HuH-7.5 (cell line): ENCODE measurements around the gene CLHC1.
A peak's percentile ranks its signal among the peaks of the same experiment; 100 is the strongest.
"Not testable (repeated sequence)": the region's sequence is repeated elsewhere in the genome, so short reads cannot be mapped to it uniquely, and the experiment has no call there.

Experiments used
- DNase-seq: peaks from one replicate; pipeline ENCODE4 v3.0.0; 2011; ENCODE audit warnings: low spot score

The CLHC1 gene

DNA sequence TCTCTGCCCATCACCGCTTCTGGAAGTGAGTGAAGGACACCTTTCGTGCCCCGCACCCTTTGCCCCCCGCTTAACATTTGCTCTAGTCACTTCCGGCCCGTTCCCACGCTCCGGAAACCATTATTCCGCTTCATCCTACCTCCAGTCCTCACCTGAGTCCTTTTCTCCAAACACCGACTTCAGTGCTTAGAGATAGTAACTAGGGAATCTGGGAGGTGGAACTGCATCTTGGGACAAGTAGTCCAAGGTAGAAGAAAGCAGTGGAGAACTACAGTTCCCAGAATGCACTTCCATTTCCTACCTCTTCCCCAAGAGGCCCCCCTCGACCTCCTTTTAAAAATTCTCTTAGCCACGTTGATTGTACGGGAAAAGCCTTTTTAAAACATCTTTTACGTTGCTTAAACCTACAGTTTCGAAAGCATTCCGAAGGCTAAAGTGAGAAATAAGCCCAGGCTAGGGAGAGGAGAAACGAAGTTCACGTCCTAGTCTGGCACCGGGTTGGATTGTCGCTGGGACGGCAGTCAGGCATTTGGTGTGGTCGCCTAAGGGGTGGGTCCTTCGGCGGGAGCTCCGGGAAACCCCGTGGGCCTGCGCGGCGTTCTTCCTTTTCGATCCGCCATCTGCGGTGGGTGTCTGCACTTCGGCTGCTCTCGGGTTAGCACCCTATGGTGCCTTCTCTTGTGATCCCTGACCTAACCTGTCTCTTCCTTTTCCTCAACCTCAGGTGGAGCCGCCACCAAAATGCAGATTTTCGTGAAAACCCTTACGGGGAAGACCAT lies at the start of gene CLHC1, which contains the start of gene RPS27A:
TSS of gene CLHC1 (minus strand) at position 210 of the 779 bp plus-strand sequence. CDS start 9,882 bp downstream, outside the sequence.
TSS of gene RPS27A (plus strand) at position 605 of the 779 bp plus-strand sequence. CDS start at position 742, 137 bp downstream.
- DNase-seq: peak; percentile 79

DNA sequence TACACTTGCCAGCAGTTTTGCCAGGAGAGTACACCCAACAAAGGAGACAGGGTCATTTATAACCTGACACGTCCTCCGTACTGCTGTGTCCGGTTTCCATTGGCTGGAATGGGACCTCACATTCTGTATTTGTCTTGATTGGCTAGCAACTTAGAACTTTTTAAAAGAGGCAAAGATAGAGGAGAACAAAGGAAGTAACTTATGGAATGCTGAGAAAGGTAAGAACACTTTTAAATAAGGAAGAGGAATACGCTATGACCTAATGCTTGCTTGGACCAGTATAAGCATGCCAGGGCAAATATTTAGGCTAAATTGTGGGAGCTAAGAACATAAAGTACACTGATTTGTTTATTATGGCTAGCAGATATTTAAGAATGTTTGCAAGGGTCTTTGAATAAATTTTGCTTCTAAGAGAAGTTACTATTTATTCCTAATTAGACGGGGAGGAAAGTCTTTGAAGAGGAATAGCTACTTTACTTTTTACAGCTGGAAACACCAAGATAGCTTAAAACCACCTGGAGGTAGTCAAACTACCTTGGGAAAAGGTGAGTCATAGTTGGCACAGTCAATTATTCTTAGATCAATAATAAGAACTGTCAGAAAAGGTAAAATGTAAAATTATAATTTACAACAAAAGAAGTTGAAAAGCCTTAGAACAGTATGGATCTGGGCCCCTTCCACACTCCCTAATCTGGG lies 48.9 kb upstream of the CLHC1 start:
- not testable (repeated sequence) for DNase-seq

DNA sequence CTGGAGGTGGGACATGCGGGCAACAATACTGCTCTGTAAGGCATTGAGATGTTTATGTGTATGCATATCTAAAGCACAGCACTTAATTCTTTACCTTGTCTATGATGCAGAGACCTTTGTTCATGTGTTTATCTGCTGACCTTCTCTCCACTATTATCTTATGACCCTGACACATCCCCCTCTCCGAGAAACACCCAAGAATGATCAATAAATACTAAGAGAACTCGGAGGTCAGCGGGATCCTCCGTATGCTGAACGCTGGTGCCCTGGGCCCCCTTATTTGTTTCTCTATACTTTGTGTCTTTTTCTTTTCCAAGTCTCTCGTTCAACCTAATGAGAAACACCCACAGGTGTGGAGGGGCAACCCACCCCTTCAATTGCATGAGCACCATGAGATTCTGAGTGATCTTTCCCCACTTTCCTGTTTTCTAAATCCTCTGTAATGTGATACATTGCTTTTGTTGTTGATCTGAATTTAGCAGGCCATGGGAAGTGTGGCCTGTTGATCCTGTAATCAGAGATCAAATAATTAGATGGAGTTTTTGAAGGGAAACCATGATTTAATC lies 47.8 kb upstream of the CLHC1 start:
- not testable (repeated sequence) for DNase-seq

DNA sequence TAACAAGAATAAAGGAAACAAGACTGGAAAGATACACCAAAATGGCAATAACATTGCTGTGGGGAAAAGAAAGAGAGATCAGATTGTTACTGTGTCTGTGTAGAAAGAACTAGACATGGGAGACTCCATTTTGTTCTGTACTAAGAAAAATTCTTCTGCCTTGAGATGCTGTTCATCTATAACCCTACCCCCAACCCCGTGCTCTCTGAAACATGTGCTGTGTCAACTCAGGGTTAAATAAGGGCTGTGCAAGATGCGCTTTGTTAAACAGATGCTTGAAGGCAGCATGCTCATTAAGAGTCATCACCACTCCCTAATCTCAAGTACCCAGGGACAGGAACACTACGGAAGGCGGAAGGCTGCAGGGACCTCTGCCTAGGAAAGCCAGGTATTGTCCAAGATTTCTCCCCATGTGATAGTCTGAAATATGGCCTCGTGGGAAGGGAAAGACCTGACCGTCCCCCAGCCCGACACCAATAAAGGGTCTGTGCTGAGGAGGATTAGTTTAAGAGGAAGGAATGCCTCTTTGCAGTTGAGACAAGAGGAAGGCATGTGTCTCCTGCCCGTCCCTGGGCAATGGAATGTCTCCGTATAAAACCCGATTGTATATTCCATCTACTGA lies 47.2 kb upstream of the CLHC1 start:
- not testable (repeated sequence) for DNase-seq

DNA sequence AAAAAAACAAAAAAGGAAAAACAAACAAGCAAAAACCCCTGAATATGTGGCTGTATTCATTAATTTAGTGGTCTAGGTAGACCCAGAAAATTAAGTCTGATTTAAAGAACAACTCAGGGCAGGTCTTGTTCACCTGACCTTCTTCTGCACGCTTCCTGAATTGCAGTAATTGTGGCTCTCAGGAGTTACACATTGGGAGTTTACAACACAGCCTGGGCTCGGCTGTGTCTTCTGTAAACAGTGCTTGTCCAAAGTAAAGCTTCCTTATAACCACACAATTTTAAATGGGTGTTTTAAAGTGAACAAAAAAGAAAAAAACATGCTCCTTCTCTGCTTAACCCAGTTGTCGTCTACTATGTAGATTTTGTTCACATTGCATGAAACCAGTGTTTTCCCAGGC lies 45.2 kb upstream of the CLHC1 start:
- no peak for DNase-seq

DNA sequence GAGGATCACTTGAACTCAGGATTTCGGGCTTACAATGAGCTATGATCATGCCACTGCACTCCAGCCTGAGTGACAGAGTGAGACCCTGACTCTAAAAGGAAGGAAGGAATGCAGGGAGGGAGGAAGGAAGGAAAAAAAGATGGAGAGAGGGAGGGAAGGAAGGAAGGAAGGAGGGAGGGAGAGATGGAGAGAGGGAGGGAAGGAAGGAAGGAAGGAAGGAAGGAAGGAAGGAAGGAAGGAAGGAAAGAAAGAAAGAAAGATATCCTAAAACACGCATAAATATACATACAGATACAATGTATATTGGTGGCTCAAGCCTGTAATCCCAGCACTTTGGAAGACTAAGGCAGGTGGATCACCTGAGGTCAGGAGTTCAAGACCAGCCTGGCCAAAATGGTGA lies 42.3 kb upstream of the CLHC1 start:
- DNase-seq: not testable (repeated sequence)

DNA sequence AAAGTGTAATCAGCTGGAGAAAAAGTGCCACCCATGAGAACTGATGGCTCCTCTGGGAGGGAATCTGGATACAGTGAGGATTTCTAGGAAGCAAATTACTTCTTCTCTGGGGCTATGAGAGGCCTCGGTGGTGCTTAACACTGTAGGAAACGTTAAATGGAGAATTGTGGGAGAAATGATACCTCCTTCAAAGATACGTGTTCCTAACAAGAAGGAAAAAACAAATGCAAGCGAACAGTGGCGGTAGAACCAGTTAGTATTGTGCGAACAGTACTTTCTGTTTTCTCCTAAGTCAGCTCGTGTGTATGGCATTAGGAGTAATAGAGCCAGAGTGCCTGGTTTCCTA lies 37.5 kb upstream of the CLHC1 start:
- DNase-seq: no peak

DNA sequence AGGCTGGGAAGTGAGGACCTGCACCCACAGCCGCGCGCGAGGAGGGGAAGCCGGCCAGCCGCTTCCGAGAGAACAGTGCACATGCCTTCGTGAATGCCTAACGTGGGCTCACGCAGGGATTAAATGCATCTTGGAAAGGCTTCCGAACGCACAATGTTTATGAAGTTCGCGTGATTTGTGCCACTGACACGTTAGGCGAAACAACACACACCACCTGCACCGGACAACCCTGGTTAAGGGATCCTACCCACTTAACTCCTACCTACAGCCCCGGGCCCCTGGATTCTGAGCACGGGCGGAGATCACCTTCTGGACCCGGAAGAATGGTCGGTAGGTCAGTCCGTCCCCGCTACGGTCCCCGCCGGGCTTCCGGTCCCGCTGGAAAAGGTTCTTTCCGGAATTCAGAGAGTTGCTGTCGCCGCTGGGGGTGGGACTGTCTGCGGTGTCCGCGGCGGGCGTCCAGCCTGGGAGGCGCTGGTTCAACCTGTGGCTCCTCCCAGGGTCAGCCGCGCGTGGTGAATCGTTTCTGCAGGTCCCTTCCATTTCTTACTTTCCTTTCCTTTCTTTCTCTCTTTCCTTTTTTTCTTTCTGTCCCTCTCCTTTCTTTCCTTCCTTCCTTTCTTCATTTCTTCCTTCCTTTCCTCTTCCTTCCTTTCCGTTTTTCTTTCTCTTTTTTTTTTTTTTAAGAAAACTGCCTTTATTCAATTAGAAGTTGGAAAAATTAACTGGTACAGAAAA lies 37.0 kb upstream of the CLHC1 start, which contains the start of gene MTIF2:
TSS of gene MTIF2 (minus strand) at position 325 of the 738 bp plus-strand sequence. CDS start 5,373 bp downstream, outside the sequence.
- DNase-seq: peak; percentile 71

DNA sequence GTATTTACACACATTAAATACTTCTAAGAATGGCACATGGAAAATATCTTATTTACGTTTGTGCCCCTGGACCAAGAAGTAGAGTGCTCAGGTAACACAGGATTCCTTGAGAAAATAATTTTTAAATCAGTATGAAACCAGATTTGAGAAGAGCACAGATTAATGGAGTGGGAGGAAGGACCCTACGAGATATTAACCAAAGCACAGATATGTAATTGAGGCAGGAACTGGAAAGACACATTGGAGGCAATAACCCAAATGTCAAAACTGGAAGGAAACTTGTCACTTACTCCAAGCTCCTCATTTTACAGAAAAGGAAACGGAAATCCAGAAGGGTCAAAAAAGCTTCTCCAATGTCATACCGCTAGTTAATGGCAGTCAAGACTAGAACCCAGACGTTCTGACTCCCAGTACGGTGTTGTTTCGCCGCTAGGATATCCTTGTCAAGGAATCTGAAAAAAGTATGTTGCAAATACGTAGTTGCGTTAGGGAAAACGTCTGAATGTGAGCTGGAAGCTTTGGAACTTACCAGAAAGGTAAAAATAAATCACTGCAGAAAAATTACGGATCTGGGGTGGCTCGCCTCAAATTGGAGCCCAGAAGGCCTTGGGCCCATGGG lies 36.3 kb upstream of the CLHC1 start:
- DNase-seq: peak; percentile 7

DNA sequence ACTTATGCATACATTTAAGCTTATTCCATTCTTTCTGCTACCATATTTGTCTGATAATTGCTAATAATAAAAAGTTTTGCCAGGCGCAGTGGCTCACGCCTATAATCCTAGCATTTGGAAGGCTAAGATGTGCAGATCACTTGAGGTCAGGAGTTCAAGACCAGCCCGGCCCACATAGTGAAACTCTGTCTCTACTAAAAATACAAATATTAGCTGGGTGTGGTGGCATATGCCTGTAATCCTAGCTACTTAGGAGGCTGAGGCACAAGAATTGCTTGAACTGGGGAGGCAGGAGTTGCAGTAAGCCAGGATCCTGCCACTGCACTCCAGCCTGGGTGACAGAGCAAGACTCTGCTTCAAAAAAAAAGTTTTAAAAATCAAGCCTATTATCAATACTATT lies 27.5 kb upstream of the CLHC1 start:
- not testable (repeated sequence) for DNase-seq

DNA sequence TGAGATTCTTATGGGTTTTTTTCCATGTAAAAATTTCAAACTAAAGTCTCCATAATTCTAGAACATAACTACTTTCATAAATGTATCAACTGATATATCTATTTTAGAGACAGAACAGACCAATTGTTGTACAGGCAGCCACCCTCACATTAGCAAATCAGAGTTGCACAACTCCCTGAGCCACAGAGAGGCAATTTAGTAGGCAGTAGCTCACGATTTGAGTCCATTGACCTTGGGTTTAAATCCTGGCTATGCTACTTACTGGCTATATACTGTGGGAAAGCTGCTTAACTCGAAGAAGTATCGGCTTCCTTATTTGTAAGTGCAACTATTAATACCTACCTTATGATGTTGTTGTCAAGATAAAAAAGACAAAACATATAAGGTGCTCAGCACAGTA lies 20.7 kb upstream of the CLHC1 start:
- DNase-seq: no peak

DNA sequence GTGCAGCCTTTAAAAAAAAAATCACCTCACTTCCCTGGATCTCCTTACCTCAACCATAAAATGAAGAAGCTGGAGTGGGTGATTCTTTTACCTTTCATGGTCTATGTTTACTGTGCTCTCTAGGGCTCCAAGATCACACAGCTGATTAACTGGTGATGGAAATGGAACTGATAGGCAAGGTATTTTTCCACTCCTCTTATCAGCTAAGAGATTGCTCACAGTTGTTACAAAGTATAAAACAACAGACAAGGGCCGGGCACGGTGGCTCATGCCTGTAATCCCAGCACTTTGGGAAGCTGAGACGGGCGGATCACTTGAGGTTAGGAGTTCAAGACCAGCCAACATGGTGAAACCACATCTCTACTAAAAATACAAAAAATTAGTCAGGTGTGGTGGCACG lies 14.9 kb upstream of the CLHC1 start:
- no peak for DNase-seq

DNA sequence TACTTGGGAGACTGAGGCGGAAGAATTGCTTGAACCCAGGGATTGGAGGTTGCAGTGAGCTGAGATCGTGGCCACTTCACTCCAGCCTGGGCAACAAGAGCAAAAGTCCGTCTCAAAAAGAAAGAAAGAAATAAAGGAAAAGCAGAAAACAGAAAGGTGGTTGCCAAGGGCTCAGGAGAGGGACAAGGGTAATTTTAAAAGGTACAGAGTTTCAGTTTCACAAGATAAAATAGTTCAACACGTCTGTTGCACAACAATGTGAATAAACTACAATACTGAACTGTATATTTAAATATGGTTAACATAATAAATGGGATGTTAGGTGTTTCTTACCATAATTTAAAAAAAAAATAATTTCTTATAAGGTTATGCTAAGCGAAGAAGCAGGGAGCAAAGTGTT lies 13.3 kb upstream of the CLHC1 start:
- no peak for DNase-seq

DNA sequence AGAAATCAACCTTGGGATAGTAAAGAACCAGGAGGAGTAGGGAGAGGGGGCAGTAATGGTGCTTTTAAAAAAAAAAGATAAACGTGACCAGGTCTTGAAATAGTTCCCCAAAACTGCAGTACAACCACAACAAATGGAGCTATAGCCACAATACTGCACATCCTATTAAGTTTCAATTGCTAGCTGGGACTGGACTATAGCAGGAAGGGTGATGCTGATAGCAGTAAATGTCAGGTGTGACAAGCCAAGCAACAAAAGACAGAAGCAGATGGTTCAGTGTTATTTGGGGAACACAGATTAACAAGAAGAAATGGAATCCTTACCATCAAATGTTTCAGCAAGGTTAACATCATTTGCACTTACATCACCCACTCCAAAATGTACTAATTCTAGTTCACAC lies 10.5 kb upstream of the CLHC1 start:
- no peak for DNase-seq

DNA sequence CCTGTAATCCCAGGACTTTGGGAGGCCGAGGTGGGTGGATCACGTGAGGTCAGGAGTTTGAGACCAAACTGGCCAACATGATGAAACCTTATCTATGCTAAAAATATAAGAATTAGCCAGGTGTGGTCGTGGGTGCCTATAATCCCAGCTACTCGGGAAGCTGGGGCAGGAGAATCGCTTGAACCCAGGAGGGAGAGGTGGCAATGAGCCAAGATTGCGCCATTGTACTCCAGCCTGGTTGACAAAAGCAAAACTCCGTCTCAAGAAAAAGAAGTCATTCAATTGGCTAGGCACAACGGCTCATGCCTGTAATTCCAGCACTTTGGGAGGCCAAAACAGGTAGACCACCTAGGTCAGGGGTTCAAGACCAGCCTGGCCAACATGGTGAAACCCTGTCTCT lies 9.5 kb upstream of the CLHC1 start:
- DNase-seq: not testable (repeated sequence)

DNA sequence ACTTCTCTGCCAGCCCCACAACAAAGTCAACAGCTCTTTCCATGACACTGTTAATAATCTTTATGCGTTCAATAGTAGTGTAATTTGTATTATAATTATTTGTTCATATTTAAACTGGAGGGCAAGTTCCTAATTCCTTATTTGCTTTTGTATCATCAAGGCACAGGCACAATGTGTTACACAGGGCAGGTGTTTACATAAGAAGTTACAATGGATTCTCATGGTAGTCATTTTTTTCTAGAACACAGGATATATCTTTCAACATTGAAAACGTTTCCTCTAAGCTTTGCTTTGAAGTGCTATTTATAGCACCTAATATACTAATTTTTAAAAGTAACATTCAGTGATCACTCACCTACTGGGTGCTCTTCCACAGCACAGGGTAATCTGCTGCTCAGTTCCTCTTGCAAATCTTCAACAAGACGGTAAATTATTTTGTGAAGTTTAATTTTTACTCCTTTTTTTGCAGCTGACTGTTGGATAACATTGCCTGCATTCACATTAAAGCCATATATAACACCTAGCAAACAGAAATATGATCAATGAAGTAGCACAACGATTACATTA lies 7.6 kb upstream of the CLHC1 start:
- DNase-seq: no peak

DNA sequence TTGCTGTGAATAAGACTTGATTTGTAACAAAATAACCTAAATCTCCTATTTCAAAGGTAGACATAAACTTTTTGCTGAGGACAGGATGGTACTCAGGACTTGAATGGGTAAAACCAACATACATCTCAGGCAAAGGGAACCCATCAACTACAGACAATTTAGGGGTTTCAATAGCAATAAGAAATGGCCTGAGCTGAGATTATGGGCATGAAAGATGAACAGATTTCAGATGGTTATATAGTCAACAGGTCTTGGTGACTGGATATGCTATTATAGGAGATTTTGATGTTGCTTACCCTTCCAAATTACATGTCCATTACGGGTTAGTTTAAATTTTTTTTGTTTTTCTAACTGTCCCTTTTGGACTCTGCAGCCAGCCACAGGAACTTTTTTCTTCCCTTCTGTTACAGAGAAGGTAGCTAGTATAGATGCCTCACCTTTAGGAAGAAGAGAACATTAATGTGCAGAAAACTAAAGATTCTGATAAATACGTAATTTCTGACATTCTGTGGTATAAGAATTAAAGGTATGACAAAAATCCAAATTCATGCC lies 5.0 kb upstream of the CLHC1 start:
- no peak for DNase-seq

DNA sequence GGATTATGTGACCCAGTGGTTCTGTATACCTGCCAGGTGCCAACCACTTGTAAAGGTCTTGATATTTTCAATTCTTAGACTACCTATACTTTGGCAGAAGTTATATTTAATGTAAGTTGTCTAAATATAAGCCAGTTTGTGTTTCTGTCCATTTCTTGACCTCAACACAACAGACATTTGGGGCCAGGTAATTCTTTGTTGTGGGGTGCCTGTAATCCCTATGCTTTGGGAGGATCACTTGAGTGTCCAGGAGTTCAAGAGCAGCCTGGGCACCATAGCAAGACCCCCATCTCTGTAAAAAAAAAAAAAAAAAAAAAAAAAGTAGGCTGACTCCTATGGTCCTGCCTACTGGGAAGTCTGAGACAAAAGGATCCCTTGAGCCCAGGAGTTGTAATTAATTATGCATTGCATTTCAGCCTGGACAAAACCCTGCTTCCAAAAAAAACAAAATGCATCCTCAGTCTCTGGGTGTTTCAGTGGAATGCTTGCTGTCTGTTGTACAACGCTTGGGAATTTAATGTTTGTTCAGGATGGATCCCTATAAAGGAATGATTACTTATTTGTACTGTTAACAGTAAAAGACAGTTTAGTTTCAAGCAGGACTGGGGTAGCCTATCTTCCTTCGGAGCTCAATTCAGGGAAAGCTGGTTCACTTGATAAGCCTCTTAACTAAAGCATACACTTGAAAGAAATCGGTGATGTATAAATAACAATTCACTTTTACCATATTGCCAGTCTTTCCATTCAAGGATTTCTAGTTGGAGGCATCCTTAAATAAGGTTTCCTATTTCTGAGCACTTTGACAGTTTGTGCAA lies 3.8 kb upstream of the CLHC1 start:
- DNase-seq: no peak

DNA sequence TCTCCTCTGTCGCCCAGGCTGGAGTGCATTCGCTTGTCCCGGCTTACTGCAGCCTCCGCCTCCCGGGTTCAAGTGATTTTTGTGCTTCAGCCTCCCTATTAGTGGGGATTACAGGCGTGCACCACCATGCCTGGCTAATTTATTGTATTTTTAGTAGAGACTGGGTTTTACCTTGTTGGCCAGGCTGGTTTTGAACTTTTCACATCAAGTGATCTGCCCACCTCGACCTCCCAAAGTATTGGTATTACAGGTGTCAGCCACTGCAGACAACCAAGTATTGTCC lies 1.5 kb upstream of the CLHC1 start:
- DNase-seq: no peak
